ENCODE results near the gene HOXB3.
A peak's percentile ranks its signal among the peaks of the same experiment; 100 is the strongest.

HOXB3 gene

GRCh38 chr17:48545022-48545375, 45.0 kb downstream of the HOXB3 start, which contains the start of gene HOXB2:
TSS of gene HOXB2 (minus strand) at chr17:48545109. CDS start at chr17:48544911, 198 bp downstream.
- no peaks in the 10 kb centered on the region for H3K4me1 ChIP-seq (ENCODE audit: insufficient read depth, poor library complexity, severe bottlenecking)
- no peak for TF ChIP-seq CTCF (IDR thresholded peaks at IDR 0.05; ENCODE audit: poor library complexity, severe bottlenecking)
- H3K27ac ChIP-seq (ENCODE audit: poor library complexity, severe bottlenecking) = no peak within 1 kb of the TSS
- no peak for DNase-seq (ENCODE audit: low spot score)
- H3K36me3 ChIP-seq (ENCODE audit: low read depth) = peaks cover 9% of the 10 kb centered on the region
- peaks cover 3% of the 10 kb centered on the region for H3K27me3 ChIP-seq (ENCODE audit: insufficient read depth, poor library complexity, severe bottlenecking)
- H3K4me3 ChIP-seq (ENCODE audit: severe bottlenecking) = no peak within 1 kb of the TSS
- H3K9me3 ChIP-seq (ENCODE audit: severe bottlenecking) = no peaks in the 10 kb centered on the region
- no peak for ATAC-seq (ENCODE audit: low read depth)

- no peak overlapping the region for H3K27ac ChIP-seq (ENCODE audit: poor library complexity, severe bottlenecking)
- no peak overlapping the region for H3K4me3 ChIP-seq (ENCODE audit: severe bottlenecking)
- peaks cover 8% of the 10 kb centered on the region for H3K36me3 ChIP-seq (ENCODE audit: low read depth)
- no peak for DNase-seq (ENCODE audit: low spot score)
- no peak for TF ChIP-seq CTCF (IDR thresholded peaks at IDR 0.05; ENCODE audit: poor library complexity, severe bottlenecking)
- H3K4me1 ChIP-seq (ENCODE audit: insufficient read depth, poor library complexity, severe bottlenecking) = no peaks in the 10 kb centered on the region
- no peak for ATAC-seq (ENCODE audit: low read depth)
- H3K27me3 ChIP-seq (ENCODE audit: insufficient read depth, poor library complexity, severe bottlenecking) = peaks cover 3% of the 10 kb centered on the region
- no peaks in the 10 kb centered on the region for H3K9me3 ChIP-seq (ENCODE audit: severe bottlenecking)
Observed at GRCh38 chr17:48544349-48545021, 45.6 kb downstream of the HOXB3 start.

GRCh38 chr17:48543854-48544348, 46.1 kb downstream of the HOXB3 start:
- H3K9me3 ChIP-seq (ENCODE audit: severe bottlenecking) = no peaks in the 10 kb centered on the region
- no peak overlapping the region for H3K4me3 ChIP-seq (ENCODE audit: severe bottlenecking)
- TF ChIP-seq CTCF (IDR thresholded peaks at IDR 0.05; ENCODE audit: poor library complexity, severe bottlenecking) = no peak
- H3K27me3 ChIP-seq (ENCODE audit: insufficient read depth, poor library complexity, severe bottlenecking) = peaks cover 3% of the 10 kb centered on the region
- H3K36me3 ChIP-seq (ENCODE audit: low read depth) = peaks cover 4% of the 10 kb centered on the region
- DNase-seq (ENCODE audit: low spot score) (no peak), ATAC-seq (ENCODE audit: low read depth) (no peak)
- H3K4me1 ChIP-seq (ENCODE audit: insufficient read depth, poor library complexity, severe bottlenecking) = no peaks in the 10 kb centered on the region
- no peak overlapping the region for H3K27ac ChIP-seq (ENCODE audit: poor library complexity, severe bottlenecking)

- Histone ChIP-seq H3K4me3 (ENCODE audit: severe bottlenecking) (peak overlapping the region; percentile 34), H3K27ac (ENCODE audit: poor library complexity, severe bottlenecking) (no peak overlapping the region)
Observed at GRCh38 chr17:48543107-48543853, 46.8 kb downstream of the HOXB3 start.

More at GRCh38 chr17:48543107-48543853, 46.8 kb downstream of the HOXB3 start:
- peak; percentile 15 for TF ChIP-seq CTCF (IDR thresholded peaks at IDR 0.05; ENCODE audit: poor library complexity, severe bottlenecking)
- Histone ChIP-seq H3K4me1 (ENCODE audit: insufficient read depth, poor library complexity, severe bottlenecking) (no peaks in the 10 kb centered on the region), H3K27me3 (ENCODE audit: insufficient read depth, poor library complexity, severe bottlenecking) (peaks cover 3% of the 10 kb centered on the region), H3K36me3 (ENCODE audit: low read depth) (no peaks in the 10 kb centered on the region), H3K9me3 (ENCODE audit: severe bottlenecking) (no peaks in the 10 kb centered on the region)
- DNase-seq (ENCODE audit: low spot score) (no peak), ATAC-seq (ENCODE audit: low read depth) (peak; percentile 77)
